ENCODE measurements around the gene ART4.

Gene ART4

DNA sequence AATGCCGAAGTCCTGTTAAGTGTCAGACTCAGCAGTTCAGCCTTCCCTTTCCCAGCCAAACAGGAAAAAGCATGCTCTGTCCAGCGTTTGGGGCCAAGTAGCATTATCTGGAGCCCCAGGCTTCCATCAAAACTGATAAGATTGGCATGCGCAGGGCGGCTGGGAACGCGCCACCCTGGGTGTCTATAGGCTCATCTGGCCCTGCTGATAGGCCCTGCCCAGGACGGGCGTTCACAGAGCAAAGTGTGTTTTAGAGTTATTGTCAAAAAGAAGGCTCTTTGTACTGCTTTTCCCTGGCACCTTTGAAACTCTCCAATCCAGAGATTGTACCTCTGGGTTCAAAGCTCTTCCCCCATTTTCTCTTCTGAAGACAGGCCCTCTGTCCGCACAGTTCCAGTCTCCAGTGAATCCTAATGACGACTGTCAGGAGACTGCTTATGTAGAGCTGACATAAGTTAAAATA, at the start of gene ART4:
TSS of gene ART4 (minus strand) at position 102 of the 463 bp plus-strand sequence. CDS start 413 bp downstream, outside the sequence.
- no peak for FAIRE-seq

DNA sequence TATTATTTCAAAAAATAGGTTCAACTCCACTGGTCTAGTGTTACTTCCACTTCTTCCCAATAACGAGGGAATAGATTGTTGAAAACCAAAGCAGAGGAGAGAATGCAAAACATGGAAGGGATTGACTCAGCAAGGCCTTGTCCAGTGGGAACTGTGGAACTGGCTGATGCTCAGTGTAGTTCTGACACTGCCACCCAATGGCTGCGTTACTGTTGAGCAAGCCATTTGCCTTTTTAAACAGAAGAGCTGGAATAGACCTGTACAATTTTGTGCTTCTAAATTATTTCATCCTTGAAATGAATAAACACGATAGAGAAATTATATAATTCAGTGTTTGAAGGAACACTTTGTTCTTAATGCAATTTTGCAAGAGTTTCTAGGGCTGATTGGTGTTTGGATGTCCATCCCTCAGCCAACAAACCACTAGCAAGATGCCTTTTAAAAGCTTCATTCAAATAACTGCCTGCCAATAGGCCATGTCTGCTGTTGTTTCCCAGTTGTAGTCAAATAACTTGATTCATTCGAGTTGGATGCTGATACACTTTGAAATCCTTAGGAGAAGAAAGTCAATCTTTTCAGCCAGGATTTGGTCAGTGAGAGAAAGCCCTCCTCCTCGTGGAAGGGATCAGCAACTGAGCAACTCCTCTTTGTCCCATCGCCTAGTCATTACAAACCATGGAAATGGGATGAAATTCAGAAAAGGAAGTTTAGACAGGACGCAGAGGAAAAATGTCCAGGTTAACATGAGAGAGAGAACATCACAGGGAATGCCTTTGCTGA, 49.6 kb upstream of the ART4 start:
- FAIRE-seq, result no peak

GRCh38 chr12:14890701-14891100, 47.4 kb upstream of the ART4 start:
- no peak for FAIRE-seq

- FAIRE-seq, result no peak
Observed at GRCh38 chr12:14886271-14886670, 42.9 kb upstream of the ART4 start.

DNA sequence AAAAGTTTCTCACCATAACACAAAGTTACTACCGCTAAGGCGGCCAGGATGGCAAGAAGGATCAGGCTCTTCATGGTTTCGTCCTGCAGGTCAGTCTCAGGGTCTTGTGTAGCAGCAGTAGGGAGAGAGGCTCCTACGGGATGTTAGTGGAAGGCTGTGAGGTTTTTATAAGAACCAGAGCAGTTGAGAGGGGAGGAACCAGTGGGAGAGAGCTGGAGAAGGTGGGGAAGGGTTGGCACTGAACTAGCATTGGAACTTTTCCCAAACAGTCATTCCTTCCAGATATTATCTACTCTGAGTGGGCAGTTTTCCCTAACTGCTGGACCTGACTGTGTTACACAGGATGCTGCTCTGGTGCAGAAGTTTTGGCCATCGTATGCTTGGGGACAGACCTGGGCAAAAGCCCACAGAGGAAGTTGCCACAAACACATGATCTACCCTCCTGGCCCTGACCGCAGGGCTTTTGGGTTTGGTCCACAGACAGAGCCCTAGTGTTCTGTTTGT, 42.4 kb upstream of the ART4 start, which contains the start of gene MGP:
TSS of gene MGP (minus strand) at position 137 of the 504 bp plus-strand sequence. CDS start at position 74, 63 bp downstream.
- FAIRE-seq, result no peak

DNA sequence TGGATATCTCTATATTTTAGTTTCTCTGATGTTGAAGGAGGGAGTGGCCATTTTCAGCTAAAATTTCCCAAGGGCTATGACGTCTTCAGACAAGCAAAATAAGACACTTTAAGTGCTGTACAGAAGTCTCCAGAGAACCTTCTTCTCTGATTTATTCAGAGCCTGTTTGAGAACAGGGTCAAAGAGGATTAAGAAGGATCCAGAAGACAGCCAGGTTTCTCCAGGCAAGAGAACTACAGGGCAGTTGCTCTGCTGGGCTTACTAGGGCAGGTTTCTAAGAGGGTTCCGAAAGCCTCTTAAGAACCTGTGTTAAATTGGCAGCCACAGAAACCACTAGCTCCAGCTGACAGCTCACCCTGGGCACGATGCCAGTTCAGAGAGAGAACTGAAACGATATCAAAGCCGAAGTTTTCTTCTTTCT, 41.1 kb upstream of the ART4 start:
- FAIRE-seq, result no peak

GRCh38 chr12:14883686-14884085, 40.4 kb upstream of the ART4 start:
- no peak for FAIRE-seq

DNA sequence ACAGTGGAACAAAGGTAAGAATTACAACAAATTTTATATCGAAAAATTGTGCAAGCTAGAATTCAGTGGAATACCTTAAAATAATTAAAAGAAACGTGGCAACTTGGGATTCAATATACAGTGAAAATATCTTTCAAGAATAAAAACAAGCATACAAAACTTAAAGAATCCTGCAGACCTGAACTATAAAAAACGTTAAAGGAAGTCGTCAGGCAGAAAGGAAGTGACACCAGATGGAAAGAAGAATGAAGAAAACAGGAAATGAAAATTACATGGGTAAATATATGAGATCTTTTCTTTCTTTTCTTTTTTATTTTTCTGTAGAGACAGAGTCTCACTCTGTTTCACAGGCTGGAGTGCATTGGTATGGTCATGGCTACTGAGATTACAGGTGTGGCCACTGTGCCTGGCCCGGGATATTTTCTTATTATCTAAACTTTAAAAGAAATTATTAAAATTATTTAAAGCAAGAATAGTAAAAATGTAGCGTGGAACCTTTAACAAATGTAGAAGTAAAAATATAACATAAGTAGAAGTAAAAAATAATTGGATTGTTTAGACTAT, 37.6 kb upstream of the ART4 start:
- FAIRE-seq, result peak; percentile 37

DNA sequence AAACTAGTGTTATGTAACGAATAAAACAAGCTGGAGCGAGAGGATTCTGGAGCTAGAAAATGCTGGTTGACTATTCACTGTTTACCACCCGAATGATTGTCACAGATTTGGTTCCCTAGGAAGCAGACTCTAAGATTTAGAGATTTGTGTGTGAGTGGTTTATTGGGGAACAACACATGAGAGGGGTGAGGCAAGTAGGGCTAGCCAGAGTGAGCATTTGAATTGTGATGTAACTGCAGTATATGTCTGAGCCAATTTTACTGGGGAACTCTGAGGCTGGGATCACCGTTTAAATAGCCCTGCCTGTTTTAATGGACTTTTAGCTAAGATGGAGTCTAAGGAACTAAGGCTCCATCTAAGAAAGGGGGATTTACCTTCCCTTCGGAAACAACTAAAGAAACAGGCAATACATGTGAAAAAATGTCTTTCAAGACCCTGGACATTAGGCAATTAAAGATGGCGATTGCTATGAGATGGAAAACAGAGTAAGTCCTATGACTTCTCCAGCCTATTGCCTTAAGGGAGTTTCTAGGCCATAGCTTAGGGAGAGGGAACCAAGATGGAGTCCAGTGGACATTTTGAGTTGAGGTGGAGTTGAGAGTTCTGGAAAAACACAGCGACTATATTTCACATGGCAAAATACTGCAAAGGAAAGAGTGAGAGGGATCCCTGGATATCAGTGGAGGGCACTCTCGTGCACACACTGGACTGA, 36.1 kb upstream of the ART4 start:
- no peak for FAIRE-seq

- FAIRE-seq, result no peak
Observed at GRCh38 chr12:14878488-14878887, 35.2 kb upstream of the ART4 start.

DNA sequence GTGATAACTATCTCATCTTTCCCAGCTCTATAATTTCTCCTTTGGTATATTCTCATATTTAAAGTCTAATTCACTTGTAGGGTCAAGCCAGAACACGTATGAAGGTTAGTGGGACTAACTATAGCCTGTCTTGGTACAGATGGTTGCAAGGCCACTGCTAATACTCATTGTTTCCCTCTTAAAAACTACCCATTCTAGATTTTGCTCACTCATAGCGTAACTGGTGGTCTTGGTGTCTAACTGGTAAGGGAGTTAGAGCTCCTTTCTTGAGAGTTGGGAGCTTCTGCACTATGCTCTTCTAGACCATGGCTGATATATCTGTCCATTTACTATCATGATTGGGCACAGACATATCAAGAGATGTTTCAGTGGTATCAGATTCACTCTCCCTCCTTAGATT, 33.5 kb upstream of the ART4 start:
- no peak for FAIRE-seq

- FAIRE-seq, result no peak
Observed at GRCh38 chr12:14874882-14875281, 31.6 kb upstream of the ART4 start.

DNA sequence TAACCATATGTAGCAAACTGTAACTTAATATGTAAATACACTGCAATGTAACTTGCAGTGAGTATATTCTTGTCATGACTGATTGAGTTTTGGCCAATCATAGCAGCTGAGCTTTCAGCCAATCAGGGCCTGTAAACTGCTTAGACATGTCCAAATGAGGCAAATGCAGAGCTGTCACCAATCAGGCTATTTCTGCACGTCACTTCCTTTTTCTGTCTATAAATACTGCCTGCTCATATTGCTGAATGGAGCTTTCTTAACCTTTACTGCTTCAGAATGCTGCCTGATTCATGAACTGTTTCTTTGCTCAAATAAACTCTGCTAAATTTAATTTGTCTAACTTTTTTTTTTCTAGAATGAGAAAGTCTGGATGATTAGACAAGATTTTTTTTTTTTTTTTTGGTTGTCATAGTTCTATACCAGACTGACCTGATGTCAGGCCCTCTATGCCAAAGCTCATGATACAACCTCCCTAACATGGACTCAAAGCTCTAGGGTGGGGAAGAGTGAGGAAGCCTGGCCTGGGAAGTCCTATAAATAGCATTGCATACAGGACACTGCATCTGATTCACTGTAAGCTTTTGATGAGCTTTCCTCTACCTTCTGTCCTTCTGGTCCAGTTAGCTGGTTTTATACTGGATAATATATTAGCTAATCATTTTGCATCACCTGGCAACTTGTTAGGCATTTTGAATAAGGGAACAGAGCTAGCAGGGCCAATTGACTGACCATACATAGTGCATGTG, 30.3 kb upstream of the ART4 start:
- FAIRE-seq, result no peak

GRCh38 chr12:14871886-14872285, 28.6 kb upstream of the ART4 start:
- no peak for FAIRE-seq

GRCh38 chr12:14871247-14871646, 27.9 kb upstream of the ART4 start:
- no peak for FAIRE-seq

GRCh38 chr12:14868916-14869506, 25.7 kb upstream of the ART4 start:
- no peak for FAIRE-seq

GRCh38 chr12:14860490-14860889, 17.2 kb upstream of the ART4 start:
- no peak for FAIRE-seq

- no peak for FAIRE-seq
Observed at GRCh38 chr12:14858513-14858912, 15.2 kb upstream of the ART4 start.

DNA sequence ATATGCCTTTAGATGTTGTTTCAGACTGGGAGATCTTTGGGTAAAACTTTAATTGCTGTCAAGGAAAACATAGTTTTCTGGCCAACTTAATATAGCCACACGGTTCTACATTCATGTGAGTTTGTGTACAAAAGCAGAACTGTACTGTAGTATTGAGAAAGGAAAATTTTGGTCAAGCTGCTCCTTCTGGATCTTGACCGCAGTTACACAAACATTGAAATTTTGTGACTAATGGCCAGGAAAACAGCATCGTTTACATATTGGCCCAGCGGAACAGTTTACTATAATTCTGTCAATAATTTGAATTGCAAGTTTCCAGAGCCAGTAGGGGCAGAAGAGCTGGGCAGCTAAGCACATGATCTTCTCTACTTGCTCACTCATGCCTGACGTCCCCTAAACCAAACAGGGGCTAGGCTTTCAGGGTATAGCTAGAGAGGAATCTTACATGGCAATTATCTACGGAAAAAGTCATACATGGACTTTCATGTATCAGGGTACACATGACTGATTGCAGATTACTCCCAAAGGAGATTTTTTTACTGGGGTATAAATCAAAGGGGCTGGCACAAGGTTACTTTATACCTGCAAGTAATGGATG, 11.4 kb upstream of the ART4 start:
- FAIRE-seq, result peak; percentile 99

DNA sequence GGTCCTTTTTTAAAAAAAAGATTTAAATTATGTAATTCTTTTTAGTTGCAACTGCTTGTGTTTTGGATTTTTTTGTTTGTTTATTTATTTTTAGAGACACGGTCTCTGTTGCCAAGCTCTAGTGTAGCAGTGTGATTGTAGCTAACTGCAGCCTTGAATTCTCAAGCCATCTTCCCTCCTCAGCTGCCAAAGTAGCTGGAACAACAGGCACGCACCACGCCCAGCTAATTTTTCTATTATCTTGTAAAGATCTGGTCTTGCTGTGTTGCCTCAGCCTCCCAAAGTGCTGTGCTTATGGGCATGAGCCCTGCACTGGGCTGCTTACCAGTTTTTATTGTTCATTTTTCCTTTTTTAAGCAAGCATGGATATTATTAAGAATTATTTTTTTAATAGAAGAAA, 10.6 kb upstream of the ART4 start:
- no peak for FAIRE-seq

- peak; percentile 50 for FAIRE-seq
Observed at GRCh38 chr12:14852880-14853279, 9.6 kb upstream of the ART4 start.

Data from endometrium (tissue), 2 donors.